GM19463 (cell line): ENCODE results near the gene SLX9.
"Not testable (repeated sequence)": the region's sequence is repeated elsewhere in the genome, so short reads cannot be mapped to it uniquely, and the experiment has no call there.

Experiments
- ATAC-seq: cut with Tn5 transposase; IDR thresholded peaks from one replicate; pipeline ENCODE4 v1.9.1; 2021; ENCODE audit warnings: mild to moderate bottlenecking, moderate library complexity; ENCODE audit not compliant: unreplicated experiment

SLX9 gene

GRCh38 chr21:44902268-44903049, 37.4 kb upstream of the SLX9 start:
- no peak for ATAC-seq

- ATAC-seq: no peak
Measured at GRCh38 chr21:44903050-44903685, 36.7 kb upstream of the SLX9 start.

- no peak for ATAC-seq
Measured at GRCh38 chr21:44903689-44904088, 36.1 kb upstream of the SLX9 start.

- no peak for ATAC-seq
Measured at GRCh38 chr21:44904141-44904923, 35.5 kb upstream of the SLX9 start.

GRCh38 chr21:44905016-44905727, 34.7 kb upstream of the SLX9 start:
- ATAC-seq: no peak

GRCh38 chr21:44905728-44906090, 34.1 kb upstream of the SLX9 start:
- no peak for ATAC-seq

- no peak for ATAC-seq
Measured at GRCh38 chr21:44907225-44907965, 32.4 kb upstream of the SLX9 start.

GRCh38 chr21:44907966-44908895, 31.6 kb upstream of the SLX9 start:
- ATAC-seq: no peak

GRCh38 chr21:44908908-44909307, 30.9 kb upstream of the SLX9 start:
- no peak for ATAC-seq

- ATAC-seq: no peak
Measured at GRCh38 chr21:44909719-44910118, 30.1 kb upstream of the SLX9 start.

- no peak for ATAC-seq
Measured at GRCh38 chr21:44910229-44911067, 29.4 kb upstream of the SLX9 start.

GRCh38 chr21:44911068-44911383, 28.8 kb upstream of the SLX9 start:
- ATAC-seq: no peak

GRCh38 chr21:44911384-44912157, 28.3 kb upstream of the SLX9 start:
- ATAC-seq: peak; percentile 46

GRCh38 chr21:44912158-44912473, 27.7 kb upstream of the SLX9 start:
- ATAC-seq: peak; percentile 15

GRCh38 chr21:44912506-44913412, 27.1 kb upstream of the SLX9 start:
- not testable (repeated sequence) for ATAC-seq

- no peak for ATAC-seq
Measured at GRCh38 chr21:44913425-44914175, 26.2 kb upstream of the SLX9 start.
